D721Med (cell line): ENCODE results near the gene MID1IP1.

Source experiments
- DNase-seq: peaks from one replicate; pipeline ENCODE4 v3.0.0; 2011; ENCODE audit warnings: low spot score; ENCODE audit not compliant: insufficient read length
- FAIRE-seq: peaks from 2 replicates; lab custom pipeline; 2011; peaks lifted over from hg19 to GRCh38; lab: Jason Lieb, UNC
- TF ChIP-seq, protein P1 (sequence below): IDR thresholded peaks from 2 replicates; pipeline ENCODE4 v1.5.1; 2012; ENCODE audit warnings: mild to moderate bottlenecking, control low read depth; ENCODE audit not compliant: insufficient read depth; ENCODE audit errors: missing control alignments

MID1IP1 gene

DNA sequence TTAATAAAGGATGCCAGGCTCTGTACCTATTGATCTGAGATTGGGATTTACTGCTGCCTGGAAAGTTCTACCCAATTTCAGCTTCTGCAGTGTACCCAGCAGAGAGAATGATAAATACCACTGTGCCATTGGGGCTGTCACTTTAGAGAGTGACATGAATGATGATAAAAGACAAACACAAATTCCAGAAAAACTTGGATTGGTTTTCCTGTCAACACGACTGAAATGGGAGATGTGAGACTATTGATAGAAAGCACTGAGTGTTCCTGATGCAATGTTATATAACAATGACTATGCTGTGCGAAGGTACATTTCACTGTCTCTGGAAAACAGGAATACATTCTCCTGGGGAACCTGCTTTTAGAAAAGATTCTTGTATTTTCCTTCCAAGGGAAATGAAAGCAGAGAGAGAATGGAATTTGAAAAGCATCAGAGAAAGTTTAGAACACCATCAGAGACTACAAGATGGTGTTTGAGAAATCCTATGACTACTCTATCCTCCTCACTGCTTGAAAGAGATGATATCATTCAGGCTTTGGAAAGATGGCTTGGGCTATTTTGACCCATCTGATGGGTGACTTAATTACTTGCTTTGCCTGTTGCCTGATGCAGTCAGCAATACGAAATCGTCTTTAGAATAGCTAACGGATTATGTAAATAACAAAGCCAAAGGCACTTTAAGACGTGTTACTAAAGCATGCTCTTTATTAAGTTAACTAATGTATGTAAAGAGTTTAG, 49.7 kb downstream of the MID1IP1 start:
- FAIRE-seq, result no peak
- TF ChIP-seq, protein P1, sequence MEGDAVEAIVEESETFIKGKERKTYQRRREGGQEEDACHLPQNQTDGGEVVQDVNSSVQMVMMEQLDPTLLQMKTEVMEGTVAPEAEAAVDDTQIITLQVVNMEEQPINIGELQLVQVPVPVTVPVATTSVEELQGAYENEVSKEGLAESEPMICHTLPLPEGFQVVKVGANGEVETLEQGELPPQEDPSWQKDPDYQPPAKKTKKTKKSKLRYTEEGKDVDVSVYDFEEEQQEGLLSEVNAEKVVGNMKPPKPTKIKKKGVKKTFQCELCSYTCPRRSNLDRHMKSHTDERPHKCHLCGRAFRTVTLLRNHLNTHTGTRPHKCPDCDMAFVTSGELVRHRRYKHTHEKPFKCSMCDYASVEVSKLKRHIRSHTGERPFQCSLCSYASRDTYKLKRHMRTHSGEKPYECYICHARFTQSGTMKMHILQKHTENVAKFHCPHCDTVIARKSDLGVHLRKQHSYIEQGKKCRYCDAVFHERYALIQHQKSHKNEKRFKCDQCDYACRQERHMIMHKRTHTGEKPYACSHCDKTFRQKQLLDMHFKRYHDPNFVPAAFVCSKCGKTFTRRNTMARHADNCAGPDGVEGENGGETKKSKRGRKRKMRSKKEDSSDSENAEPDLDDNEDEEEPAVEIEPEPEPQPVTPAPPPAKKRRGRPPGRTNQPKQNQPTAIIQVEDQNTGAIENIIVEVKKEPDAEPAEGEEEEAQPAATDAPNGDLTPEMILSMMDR, result no peak
- DNase-seq, result no peak

- TF ChIP-seq, protein P1, result no peak
- no peak for FAIRE-seq
- no peak for DNase-seq
These were observed 53.0 kb downstream of the MID1IP1 start for GRCh38 chrX:38854305-38854704.
